MV-4-11 (cell line): Measurements from ENCODE around the gene KRI1.

Experiments used
- DNase-seq: peaks from one replicate; lab custom pipeline; 2025; lab: John Stamatoyannopoulos, UW

KRI1 gene

GRCh38 chr19:10518444-10519361 is 47.1 kb downstream of the KRI1 start:
- DNase-seq: peak; percentile 25

DNA sequence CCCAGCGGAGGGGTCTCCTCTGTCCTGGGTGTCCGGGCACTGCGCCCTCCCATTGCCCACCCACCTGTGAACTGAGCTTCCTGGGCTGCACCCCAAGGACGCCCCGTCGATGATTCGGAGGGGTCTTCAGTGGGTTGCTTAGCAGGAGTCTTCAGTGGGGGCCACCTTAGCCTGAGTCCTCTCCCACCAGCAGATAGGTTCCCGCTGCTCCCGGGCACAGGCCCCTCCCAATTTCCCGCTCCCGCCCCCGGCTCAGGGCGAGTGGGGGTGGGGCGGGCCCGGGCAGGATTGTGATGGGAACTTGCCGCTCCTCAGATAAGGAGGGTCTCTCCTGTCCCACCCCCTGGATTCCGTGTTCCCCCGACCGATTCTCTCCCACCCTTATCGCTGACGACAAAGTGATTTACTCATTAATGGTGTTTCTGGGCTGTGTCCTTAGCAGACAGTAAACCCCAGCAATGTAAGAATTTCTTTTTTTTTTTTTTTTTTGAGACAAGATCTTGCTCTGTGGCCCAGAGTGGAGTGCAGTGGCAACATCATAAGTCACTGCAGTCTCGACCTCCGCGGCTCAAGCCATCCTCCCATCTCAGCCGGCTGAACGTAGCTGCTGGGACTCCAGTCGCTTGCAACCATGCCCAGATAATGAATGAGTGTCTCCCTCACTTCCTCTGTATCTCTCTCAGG is 47.9 kb downstream of the KRI1 start:
- DNase-seq: peak; percentile 28

DNA sequence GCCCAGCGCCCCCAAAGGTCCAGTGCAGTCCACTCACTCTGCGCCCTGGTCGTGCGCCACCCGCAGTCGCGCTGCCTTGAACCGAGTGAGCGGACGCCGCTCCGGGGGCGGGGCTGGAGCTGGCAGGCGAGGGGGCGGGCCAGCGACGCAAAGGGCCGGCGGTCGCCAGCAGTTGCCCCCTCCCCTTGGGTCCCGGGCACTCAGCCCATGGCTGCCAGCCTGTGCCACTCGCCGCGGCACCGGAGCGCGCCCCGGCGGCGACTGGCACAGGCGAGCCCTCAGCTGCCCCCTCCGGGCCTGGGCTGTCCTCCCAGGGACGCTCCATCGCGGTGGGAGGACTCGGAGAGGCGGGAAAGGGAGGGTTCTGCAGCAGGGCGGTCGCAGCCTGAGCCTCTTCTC is 48.5 kb downstream of the KRI1 start, which contains the start of gene S1PR5:
Gene S1PR5 (minus strand): TSS at position 87 of the 399 bp plus-strand sequence. CDS start 2,436 bp downstream, outside the sequence.
- no peak for DNase-seq

- no peak for DNase-seq
These were observed 49.0 kb downstream of the KRI1 start for GRCh38 chr19:10516671-10517286.

DNA sequence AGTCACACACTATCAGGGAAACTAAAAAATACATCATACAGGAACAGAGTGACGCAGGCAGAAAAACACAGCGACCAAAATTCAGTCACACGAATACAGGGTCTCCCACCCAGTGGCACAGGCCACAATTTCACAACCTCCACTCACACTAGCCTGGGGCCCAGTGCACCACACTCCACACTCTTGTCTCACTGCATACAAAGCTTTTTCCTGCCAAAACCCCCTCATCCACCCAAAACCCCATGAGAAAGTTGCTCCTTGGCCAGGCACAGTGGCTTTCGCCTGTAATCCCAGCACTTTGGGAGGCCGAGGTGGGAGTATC is 49.8 kb downstream of the KRI1 start:
- peak; percentile 26 for DNase-seq

DNA sequence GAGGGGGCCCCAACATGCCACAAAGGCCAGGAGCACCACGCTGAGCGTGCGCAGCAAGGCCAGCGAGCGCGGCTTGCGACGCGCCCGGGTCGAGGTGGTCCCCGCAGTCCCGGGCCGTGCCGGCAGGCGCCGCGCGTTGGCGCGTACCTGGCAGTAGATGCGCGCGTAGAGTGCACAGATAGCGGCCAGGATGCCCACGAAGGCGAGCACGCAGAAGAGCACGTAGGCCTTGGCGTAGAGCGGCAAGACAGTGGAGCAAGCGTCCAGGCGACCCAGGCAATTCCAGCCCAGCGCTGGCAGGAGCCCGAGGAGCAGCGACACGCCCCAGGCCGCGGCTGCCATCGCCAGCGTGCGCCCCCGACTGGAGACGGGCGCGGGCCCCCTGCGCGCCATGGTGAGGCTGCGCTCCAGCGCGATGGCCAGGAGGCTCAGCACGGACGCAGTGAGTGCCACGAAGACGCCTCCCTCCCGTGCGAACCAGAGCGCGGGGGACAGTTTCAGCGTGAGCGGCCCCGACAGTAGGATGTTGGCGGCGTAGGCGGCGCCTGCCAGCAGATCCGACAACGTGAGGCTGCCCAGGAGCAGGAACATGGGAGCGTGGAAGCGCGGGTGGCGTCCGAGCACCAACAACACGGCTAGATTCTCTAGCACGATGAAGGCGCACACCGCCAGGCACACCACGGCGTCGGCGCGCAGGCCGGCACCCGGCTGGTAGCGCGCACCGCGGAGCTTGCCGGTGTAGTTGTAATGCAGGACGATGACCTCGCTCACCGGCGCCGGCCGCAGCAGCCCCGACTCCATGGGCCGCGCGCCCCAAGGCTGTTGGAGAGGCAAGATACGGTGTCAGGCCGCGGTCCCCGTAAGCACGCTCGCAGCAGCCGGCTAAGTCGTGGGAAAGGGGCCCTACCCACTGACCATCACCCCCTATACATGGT is 51.3 kb downstream of the KRI1 start:
- DNase-seq: no peak

DNA sequence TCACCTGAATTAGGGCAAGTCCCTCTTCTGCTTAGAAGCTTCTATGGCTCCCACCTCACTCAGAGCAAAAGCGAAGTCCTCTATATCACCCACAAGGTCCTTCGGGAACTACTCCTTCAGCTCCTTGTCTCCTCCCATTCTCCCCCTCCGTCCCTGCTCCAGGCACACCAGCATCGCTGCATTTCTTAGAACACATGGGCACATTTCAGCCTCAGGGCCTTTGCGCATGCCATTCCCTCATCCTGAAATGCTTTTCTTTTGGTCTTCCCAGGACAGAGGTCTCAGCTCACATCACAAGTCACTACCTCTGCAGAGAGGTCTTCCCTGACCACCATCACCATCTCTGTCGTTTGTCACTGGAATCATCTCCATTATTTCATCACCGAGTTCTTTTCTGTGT is 52.6 kb downstream of the KRI1 start:
- no peak for DNase-seq

GRCh38 chr19:10510301-10510802 is 55.5 kb downstream of the KRI1 start:
- DNase-seq: no peak

GRCh38 chr19:10508707-10509106 is 57.1 kb downstream of the KRI1 start:
- peak; percentile 49 for DNase-seq

DNA sequence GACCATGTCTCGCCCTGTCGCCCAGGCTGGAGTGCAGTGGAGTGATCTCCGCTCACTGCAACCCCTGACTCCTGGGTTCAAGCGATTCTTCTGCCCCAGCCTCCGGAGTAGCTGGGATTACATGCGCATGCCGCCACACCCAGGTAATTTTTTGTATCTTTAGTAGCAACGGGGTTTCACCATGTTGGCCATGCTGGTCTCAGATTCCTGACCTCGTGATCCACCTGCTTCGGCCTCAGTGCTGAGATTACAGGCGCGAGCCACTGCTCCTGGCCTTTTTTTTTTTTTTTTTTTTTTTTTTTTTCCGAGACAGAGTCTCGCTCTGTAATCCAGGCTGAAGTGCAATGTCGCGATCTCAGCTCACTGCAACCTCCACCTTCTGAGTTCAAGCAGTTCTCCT is 57.8 kb downstream of the KRI1 start:
- DNase-seq: no peak

DNA sequence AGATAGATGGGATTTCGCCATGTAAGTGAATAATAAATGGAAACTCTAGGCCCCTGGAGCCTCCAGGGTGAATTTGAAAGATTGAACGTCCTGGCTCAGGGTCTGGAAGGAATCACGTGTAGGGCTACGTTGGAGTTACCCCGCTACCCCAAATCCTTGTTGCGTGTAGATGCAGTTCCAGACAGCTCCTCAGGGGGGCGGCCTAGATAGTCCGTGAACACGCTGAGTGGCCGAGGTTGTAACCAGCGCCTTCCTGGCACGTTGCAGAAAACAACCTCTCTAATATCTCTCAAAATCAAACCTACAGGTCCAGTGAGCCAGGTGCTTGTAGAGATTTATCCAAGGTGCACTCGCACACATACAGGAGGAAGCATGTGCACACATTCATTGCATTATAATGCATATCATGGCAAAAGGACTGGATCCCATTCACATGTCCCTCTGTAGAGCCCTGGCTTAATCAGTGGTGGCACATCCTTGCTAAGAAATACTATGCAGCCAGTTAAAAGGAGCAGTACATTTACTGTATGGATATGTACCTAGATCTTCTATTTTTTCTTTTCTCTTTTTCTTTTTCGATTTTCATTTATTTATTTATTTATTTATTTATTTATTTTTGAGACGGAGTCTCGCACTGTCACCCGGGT is 60.1 kb downstream of the KRI1 start:
- DNase-seq: peak; percentile 74
